Measurements from ENCODE around the gene RFTN2.
"Not testable (repeated sequence)": the region's sequence is repeated elsewhere in the genome, so short reads cannot be mapped to it uniquely, and the experiment has no call there.

The RFTN2 gene

DNA sequence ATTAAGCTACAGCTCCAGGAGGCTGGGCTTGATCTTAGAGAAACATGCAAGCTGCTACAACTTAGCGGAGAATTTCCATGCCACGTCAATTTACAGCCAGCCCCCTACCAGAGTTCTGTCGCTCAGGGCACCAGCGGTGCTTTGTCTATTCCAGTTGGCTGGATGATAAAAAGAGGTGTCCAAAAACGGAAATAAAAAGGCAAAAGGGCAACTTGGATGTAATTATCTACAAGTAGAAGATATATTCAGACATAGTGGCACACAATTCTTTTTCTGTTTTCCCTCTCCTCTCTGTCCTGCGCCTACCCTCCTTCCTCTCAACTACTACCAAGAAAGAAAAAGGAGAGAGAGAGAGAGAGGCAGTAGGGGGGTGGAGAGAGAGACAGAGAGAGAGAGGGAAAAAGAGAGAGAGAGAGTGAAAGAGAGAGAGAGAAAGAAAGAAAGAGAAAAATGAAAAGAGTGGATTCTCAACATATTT lies 363 bp upstream of the RFTN2 start:
- no peak for DNase-seq (ENCODE audit: low read depth in 2 of 2)

DNA sequence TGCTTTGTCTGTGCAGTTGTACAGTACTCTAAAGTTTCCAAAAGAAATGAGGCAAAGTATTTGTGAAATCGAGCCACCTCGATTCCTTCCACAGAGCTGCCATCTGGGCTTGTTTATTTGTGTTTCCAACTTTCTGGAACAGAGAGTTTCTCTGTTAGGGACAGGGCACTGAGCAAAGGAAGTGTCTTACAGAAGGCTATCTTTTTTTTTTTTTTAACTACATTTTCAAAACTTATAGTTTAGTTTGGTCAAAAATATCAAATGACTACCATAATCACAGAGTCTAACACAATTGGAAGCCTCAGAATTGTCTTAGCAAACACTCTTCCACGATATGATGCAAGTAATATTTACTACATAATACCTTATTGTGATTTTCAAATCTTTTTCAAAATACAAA lies 796 bp downstream of the RFTN2 start:
- no peak for DNase-seq (ENCODE audit: low read depth in 2 of 2)

DNA sequence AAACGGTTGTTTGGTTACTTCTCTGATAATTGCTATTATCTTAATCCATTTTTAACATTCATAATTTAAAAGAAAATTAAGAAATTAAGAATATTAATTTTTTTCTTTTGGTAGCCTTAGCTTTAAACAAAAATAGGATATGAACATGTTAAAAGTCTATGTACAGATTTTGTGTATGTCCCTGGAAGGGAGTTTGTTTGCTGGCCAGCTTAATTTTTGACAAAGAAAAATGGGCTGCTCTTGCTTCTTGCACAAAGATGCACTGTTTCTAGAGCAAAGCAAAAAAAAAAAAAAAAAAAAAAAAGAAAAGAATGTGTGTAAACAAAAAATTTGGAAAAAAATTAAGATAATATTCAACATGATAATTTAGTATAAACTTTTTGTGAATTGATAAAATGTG lies 1.3 kb downstream of the RFTN2 start:
- no peak for DNase-seq (ENCODE audit: low read depth in 2 of 2)

DNA sequence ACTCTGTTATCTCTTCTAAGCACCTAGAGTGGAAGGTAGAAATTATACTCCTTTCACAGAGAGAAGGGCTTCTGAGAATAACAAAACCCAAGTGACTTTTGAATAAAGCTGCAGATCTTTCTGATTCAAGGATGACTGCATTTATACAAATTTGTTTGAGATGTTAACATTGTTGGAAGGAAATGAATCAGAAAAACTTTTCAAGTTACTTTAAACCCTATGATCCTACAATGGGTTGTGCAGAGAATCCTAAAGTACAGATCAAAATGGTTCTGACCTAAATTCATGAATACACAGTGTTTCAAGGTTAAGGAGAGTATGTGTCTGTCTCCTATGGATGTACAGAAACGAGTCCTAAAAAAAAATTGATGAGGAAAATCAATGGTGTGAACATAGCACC lies 1.8 kb downstream of the RFTN2 start:
- no peak for DNase-seq (ENCODE audit: low read depth in 2 of 2)

DNA sequence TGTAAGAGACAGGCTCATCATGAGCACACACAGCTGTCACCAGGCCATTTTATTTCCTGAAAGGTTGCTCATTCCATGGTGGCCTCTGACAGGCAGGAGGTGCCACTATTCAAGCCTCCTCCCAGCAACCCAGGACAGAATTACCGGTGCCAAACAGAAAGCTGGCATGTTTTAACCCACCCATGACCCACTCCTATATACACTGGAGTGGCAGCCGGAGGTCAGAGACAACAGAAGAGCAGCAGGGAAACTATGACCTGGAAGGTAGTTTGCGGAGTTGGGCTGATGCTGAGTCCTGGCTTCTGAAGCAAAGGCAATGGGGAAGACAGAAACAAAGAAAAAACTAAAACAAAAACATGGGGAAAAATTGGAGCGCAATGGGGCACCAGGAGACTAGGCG lies 2.3 kb downstream of the RFTN2 start:
- DNase-seq (ENCODE audit: low read depth in 2 of 2), result no peak

DNA sequence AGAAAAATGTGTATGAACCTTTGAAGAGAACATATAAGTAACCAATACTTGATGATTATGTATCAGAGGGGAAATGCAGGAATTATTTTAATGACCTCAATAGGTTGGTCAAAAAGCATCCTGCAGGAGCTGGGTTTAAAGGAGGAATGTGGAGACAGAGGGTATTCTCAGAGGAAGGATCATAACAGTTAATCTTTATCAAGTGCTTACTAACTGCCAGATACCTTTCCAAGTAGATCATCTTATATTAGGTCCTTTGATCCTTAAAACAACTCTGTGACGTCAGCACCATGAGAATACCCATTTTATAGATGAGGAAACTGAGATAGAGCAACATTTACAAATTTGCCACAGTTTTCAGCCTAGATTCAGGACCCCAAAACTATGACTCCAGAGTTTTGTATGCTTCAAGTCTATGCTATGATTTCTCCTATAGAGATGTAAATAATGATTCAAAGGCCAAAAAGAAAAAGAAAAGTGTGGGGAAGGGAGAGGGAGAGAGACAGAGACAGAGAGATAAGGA lies 3.0 kb downstream of the RFTN2 start:
- DNase-seq (ENCODE audit: low read depth in 2 of 2), result no peak

DNA sequence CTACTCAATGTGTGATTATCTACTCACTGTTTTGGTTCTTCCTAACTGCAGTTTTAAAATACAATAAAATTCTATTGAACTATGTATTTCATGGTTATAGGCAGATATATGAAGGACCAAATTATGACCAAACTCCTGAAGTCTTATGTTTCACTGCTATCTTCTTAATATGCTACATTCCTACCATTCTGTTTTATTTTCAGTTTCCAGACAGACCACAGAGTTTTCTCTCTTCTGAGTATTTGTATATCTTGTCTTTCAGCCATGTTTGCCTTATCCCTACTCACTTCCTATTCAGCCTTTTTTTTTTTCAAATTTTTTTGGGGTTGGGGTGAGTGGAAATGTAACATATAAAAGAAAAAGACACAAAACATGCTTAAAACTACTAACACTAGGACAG lies 6.3 kb downstream of the RFTN2 start:
- no peak for DNase-seq (ENCODE audit: low read depth in 2 of 2)

DNA sequence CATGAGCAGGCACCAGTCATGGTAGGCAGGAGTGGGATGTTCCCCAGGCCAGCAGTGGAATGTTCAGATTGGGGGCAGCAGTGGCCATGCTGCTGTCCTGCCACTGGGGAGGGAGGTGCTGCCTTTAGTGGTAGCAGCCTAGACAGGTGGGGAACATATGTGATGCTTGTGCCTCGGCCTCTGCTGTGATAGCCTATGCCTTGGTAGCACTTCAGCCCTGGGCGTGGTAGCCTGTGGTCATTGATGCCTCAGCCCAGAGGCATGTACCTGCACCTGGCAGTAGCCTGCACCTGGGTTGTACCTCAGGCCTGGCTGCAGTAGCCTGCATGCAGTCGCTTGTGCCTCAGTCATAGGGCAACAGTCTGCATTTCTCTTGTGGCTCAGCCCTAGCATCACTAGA lies 7.1 kb downstream of the RFTN2 start:
- DNase-seq (ENCODE audit: low read depth in 2 of 2), result no peak

DNA sequence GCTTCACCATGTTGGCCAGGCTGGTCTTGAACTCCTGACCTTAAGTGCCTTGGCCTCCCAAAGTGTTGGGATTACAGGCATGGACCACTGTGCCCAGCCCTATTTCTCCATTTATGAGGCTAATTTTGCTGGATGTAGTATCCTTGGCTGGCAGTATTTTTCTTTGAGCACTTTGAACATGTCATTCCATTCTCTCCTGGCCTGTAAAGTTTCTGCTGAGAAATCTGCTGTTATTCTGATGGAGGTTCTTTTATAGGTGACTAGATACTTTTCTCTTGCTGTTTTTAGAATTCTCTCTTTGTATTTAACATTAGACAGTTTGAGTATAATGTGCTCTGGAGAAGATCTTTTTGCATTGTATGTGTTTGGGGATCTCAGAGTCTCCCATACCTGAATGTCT lies 9.1 kb downstream of the RFTN2 start:
- DNase-seq (ENCODE audit: low read depth in 2 of 2), result no peak

DNA sequence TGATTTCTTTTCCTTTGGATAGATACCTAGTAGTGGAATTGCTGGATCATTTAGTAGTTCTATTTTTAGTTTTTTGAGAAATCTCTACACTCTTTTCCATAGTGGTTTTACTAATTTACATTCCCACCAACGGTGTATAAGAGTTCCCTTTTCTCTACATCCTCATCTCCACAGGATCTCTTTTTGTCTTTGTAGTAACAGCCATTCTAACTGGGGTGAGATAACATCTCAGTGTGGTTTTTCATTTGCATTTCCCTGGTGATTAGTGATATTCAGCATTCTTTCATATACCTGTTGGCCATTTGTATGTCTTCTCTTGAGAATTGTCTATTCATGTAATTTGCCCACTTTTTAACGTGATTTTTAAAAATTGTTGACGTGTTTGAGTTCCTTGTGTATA lies 13.8 kb downstream of the RFTN2 start:
- no peak for DNase-seq (ENCODE audit: low read depth in 2 of 2)

DNA sequence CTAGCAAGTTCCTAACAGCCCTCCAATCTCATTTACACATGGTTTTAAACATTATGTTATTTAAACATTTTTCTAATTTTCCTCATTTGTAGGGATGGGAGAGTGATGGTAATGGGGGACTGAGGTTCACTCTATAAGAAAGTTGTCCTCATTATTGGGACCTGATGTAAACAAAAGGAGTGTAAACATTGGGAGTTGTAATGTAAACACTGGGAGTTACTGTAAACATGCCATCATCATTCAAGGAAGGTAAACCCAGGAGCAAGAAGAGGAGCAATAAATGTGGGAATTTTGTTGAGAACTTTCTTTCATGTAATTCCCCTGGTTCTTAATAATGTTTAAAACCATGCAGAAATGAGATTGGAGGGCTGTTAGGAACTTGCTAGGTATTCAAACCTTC lies 17.8 kb downstream of the RFTN2 start:
- DNase-seq (ENCODE audit: low read depth in 2 of 2), result no peak

DNA sequence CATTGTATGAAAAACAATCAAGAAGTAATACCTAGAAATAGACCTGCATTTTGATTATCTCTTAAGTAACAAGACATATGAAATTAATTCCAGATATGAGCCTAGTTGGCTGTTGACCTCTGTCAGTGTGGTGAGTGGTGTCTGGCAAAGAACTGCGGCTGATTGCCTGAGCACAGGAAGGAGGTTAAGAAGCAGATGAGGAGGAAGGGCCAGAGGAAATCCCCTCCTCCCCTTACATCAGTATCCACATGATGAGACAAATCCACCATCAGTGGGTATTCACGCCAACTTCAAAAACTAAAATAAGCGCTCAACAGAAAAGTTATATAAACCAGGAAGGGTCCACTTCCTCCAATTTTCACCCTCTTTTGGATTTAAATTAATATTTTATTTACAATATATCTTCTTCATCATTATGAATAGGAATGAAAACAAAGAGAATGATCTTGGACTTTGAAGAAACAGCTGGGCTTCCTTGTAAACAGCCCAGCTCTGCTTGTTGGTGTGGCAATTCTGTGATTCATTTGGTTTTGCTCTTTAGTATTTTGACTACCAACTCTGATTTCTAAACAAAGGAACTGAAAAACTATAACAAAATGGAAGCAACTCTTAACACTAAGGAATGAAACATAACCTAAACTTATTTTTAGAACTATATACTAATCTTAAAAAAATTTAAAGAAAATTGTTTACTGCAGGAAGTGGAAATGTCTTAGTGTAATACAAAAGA lies 27.3 kb downstream of the RFTN2 start:
- DNase-seq (ENCODE audit: low read depth in 2 of 2), result no peak

DNA sequence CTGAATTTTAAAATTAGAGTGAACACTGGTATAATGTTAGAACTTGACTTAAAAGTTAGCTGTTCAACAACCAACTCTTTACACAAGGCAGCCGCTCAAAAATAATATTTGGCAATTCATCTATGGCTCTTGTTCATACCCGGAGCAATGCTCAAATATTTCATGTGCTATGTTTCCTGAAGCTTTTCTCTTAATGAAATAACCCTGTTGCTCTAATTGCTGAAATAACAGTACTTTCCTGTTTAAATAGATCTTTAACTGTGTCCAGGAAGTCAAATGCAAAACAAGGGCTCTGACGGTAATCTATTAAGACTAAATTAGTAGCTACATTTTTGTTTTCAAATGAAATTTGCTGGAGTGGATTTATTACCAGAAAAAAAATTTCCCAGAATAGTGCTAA lies 33.7 kb downstream of the RFTN2 start:
- no peak for DNase-seq (ENCODE audit: low read depth in 2 of 2)

DNA sequence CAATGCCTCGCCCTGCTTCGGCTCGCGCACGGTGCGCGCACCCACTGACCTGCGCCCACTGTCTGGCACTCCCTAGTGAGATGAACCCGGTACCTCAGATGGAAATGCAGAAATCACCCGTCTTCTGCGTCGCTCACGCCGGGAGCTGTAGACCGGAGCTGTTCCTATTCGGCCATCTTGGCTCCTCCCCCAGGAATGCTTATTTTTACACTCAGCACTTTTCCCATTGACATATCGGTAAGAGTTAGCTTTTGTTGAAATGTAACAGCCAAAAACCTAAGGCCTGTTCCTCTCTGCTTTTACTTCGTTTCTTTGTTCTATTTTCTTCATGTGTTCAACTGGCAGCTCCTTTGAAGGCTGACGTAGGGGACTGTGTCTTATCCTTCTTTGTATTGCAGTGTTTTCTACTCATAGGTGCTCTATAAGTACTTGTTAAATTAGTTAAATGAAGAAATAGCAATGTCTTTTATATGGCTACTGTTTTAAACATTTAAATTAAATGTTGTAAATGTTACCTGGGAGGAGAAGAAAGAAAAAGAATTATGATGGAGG lies 34.7 kb downstream of the RFTN2 start:
- not testable (repeated sequence) for DNase-seq (ENCODE audit: low read depth in 2 of 2)

DNA sequence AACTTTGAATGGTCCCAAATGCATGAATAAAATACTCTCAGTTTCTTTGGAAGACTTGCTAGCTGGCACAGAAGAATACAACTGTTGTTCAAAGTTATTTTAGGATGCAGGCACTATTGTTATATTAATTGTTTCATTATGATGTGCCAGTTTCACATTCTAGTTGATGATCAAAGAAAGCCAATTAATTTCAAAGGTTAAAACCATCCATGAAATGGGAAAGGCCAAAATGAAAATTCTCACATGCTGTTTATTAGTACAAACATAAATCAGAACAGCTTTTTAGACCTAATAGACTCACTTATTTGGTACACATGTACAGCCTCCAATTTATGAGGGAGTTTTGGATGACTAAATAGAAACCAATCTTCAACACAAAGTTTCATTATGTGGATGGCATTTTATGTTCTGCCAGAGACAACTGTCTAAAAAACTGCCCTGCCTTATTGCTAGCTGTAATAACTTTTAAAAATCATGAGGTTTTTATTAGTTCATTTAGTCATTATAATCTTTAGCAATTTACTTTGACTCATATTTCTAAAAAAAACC lies 42.2 kb downstream of the RFTN2 start:
- no peak for DNase-seq (ENCODE audit: low read depth in 2 of 2)

DNA sequence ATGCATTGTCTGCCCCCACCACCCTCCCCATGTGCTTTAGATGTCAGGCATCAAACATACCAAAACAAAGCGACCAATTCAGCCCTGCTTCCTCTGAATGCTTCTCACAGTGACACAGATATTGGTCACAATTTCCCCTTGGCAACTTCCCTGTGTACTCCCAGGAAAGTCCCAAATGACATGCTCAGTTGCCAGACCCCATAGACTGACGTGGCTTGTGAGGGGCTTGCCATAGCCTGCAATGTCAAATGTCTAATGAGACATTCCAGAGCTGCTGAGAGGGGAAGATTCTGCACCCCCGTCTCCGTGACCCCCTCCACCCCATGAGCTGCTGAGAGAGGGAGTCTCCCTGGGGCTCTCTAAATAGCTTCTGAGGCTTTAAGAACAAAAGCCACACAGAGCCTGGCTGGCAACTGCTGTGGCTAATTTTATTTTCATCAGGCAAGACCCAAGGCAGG lies 47.3 kb downstream of the RFTN2 start:
- no peak for DNase-seq (ENCODE audit: low read depth in 2 of 2)

DNA sequence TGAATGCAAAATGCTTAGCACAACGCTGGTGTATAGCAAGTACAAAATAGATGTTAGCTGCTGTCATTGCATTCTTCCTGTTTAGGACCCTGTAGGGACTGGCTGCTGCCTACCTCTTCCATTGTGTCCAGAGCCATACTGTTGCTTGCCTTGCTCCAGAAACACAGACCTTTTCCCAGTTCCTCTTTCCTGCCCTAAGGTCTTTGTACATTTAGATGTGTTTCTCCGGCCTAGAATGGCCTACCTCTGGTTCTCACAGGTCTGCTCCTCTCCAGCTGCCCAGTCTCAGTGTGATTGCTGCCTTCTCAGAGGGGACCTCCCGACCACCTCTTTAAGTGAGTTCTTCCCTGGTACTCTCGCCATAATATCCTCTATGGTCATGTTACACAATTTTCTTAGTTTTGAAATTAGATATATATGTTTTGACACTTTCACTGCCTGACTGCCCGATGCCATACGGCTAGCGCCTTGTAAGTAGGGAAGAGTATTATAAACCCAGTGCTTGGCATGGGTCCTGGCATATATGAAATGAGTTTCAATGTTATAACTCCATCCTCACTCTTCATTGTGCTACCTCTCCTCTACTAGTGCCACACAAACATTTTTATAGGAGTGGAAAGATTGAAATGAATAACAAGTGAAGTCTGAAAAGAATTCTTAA lies 48.3 kb downstream of the RFTN2 start:
- no peak for DNase-seq (ENCODE audit: low read depth in 2 of 2)

DNA sequence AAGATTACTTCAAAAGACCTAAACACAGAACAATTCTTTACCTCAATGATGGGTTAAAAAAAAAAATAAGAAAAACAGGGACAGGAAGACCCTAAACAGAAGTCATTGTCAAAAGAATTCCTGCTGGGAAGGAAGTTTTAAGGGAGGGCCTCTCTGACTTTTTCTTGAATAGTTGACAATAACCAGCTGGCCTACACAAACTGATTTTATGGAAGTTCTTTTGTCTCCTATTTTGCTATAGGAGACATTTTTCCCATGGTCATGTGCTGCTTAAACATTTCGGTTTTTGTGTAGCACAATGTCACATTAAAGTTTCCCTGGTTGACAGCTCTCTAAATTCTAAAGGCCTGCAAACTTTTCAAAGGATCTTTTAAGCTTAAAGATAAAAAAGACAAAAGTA lies 55.3 kb downstream of the RFTN2 start:
- DNase-seq (ENCODE audit: low read depth in 2 of 2), result no peak

DNA sequence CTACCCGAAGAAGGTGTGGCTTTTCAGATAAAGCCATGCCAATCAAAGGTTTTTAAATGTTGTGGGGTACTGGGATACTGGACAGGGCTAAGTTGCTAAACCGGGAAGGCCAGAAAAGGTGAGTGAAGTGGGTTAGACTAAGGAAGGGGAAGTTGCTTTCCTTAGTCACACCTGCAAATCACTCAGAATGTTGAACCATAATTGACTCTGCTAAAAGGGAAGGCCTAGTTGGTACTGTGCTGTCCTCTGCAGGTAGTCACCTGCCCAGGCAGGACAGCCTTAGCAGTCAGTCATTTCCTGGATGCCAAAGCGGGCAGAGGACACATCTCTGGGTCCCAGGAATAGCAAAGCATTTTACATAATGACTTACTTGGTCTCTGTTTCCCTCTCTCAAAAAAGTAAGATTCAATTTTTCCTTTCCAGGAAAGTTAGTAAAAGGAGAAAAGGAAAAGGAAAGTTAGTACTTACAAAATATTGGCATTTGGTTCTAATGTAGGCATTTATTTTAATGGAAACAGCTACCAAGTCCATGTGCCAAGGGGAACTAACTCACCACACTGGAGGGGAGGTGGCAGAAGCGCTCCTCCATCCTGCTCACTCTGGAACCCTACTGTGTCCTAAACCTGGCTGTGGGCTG lies 60.3 kb downstream of the RFTN2 start:
- DNase-seq (ENCODE audit: low read depth in 2 of 2), result no peak

DNA sequence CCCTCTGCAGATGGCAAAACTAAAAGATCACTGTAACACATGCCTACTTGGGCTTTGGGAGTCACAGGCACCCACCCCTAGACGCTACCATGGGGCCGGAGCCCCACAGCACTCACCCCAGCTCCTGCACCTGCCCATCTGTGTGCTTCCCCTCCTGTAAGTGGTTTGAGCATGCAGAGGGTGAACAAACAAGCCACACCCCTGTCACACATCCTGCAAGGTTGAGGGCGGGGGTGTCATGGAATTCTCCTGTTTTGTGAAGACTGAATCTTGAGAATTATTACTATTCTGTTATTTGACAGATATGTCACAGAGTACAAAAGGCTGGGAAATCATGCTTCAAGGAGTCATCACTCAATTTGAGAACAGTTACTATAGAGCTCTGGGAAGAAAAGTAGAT lies 60.9 kb downstream of the RFTN2 start:
- DNase-seq (ENCODE audit: low read depth in 2 of 2), result no peak

DNA sequence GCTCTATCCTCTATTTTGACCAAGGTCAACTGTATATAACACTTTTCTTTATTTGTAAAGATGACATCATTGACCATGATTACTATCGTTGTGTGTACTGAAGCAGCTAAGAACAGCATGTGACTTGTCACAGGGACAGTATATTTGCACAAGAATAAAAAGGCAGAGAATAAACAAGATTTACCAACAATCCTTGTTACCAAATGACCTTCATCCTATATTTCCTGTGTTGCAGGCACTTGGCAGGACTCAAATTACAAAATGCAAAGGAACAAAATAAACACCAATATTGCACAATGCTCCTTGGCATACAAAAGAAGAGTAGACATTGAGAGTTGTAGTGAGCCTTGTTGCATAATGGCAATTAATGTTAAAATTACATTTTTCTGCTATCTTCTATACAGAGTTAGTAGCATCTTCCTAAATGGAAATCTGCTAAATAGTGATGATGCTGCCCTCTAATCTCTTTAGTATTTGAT lies 61.8 kb downstream of the RFTN2 start:
- DNase-seq (ENCODE audit: low read depth in 2 of 2), result no peak

DNA sequence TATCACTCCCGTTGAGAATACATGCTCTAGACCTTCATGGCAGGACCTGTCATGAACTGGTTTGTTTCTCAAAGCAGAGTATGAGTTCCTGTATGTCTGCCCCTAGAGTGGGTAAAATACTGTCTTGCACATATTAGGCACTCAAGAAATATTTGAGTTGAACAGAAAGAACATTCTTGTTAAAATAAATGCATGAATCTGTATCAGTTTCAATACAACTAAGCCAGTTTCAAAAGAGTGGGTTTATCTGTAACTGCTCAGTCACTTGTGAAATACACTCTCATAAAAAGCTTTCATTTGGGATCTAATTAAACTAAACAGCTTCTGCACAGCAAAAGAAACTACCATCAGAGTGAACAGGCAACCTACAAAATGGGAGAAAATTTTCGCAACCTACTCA lies 69.2 kb downstream of the RFTN2 start:
- DNase-seq (ENCODE audit: low read depth in 2 of 2), result no peak

Data from stimulated activated CD4-positive, alpha-beta T cell treated with anti-CD3 and anti-CD28 coated beads, Interleukin-4, amount 100 ng/mL, for 48 hours (primary cell).